GM18909 (cell line): ENCODE results near the gene LRRC28.

Experiments
- ATAC-seq: cut with Tn5 transposase; IDR thresholded peaks from one replicate; pipeline ENCODE4 v1.9.1; 2021; ENCODE audit warnings: mild to moderate bottlenecking; ENCODE audit not compliant: unreplicated experiment, poor library complexity

LRRC28 gene

GRCh38 chr15:99430881-99431401 is 179.7 kb downstream of the LRRC28 start:
- no peak for ATAC-seq

GRCh38 chr15:99431661-99432091 is 180.4 kb downstream of the LRRC28 start:
- ATAC-seq = no peak

- ATAC-seq = no peak
Measured at GRCh38 chr15:99432271-99433025, 181.2 kb downstream of the LRRC28 start.

- no peak for ATAC-seq
Measured at GRCh38 chr15:99433026-99433756, 181.9 kb downstream of the LRRC28 start.

GRCh38 chr15:99433757-99434450 is 182.6 kb downstream of the LRRC28 start:
- ATAC-seq = no peak

GRCh38 chr15:99434506-99435112 is 183.3 kb downstream of the LRRC28 start:
- ATAC-seq = no peak

GRCh38 chr15:99435113-99435695 is 183.9 kb downstream of the LRRC28 start:
- ATAC-seq = no peak

- no peak for ATAC-seq
Measured at GRCh38 chr15:99435877-99436541, 184.7 kb downstream of the LRRC28 start.

- no peak for ATAC-seq
Measured at GRCh38 chr15:99436542-99437314, 185.4 kb downstream of the LRRC28 start.

- no peak for ATAC-seq
Measured at GRCh38 chr15:99437315-99438223, 186.3 kb downstream of the LRRC28 start.

- no peak for ATAC-seq
Measured at GRCh38 chr15:99438224-99438585, 186.9 kb downstream of the LRRC28 start.

GRCh38 chr15:99438691-99439523 is 187.6 kb downstream of the LRRC28 start:
- ATAC-seq = no peak

GRCh38 chr15:99439524-99439835 is 188.2 kb downstream of the LRRC28 start:
- no peak for ATAC-seq

- ATAC-seq = no peak
Measured at GRCh38 chr15:99440029-99440428, 188.7 kb downstream of the LRRC28 start.
